CD4-positive, alpha-beta T cell treated with Interleukin-17A for 1 hour (primary cell): ENCODE results near the gene MYO16.
"Not testable (repeated sequence)": the region's sequence is repeated elsewhere in the genome, so short reads cannot be mapped to it uniquely, and the experiment has no call there.

Experiments
- DNase-seq: peaks from one replicate; pipeline ENCODE4 v3.0.0-alpha.2; 2020

The MYO16 gene

GRCh38 chr13:108747843-108748242 is 118.4 kb downstream of the MYO16 start:
- DNase-seq = no peak

GRCh38 chr13:108752276-108752675 is 122.9 kb downstream of the MYO16 start:
- DNase-seq = no peak

- DNase-seq = no peak
These were observed 125.7 kb downstream of the MYO16 start for GRCh38 chr13:108755083-108755482.

- DNase-seq = no peak
These were observed 130.7 kb downstream of the MYO16 start for GRCh38 chr13:108760129-108760528.

GRCh38 chr13:108760541-108760940 is 131.1 kb downstream of the MYO16 start:
- DNase-seq = no peak

GRCh38 chr13:108768035-108768434 is 138.6 kb downstream of the MYO16 start:
- no peak for DNase-seq

GRCh38 chr13:108769213-108770070 is 140.0 kb downstream of the MYO16 start:
- no peak for DNase-seq

GRCh38 chr13:108775597-108775996 is 146.2 kb downstream of the MYO16 start:
- no peak for DNase-seq

GRCh38 chr13:108776650-108777049 is 147.2 kb downstream of the MYO16 start:
- DNase-seq = no peak

- DNase-seq = no peak
These were observed 148.3 kb downstream of the MYO16 start for GRCh38 chr13:108777421-108778420.

- no peak for DNase-seq
These were observed 149.9 kb downstream of the MYO16 start for GRCh38 chr13:108779308-108779707.

GRCh38 chr13:108780706-108781105 is 151.3 kb downstream of the MYO16 start:
- no peak for DNase-seq

GRCh38 chr13:108781312-108781711 is 151.9 kb downstream of the MYO16 start:
- no peak for DNase-seq

- not testable (repeated sequence) for DNase-seq
These were observed 153.1 kb downstream of the MYO16 start for GRCh38 chr13:108782480-108782879.

- no peak for DNase-seq
These were observed 156.4 kb downstream of the MYO16 start for GRCh38 chr13:108785844-108786243.

GRCh38 chr13:108786456-108787200 is 157.2 kb downstream of the MYO16 start:
- DNase-seq = no peak

- DNase-seq = no peak
These were observed 158.4 kb downstream of the MYO16 start for GRCh38 chr13:108787700-108788414.

- DNase-seq = no peak
These were observed 160.1 kb downstream of the MYO16 start for GRCh38 chr13:108789476-108789875.

- no peak for DNase-seq
These were observed 166.4 kb downstream of the MYO16 start for GRCh38 chr13:108795841-108796240.

- DNase-seq = no peak
These were observed 167.9 kb downstream of the MYO16 start for GRCh38 chr13:108797354-108797753.

GRCh38 chr13:108807841-108808240 is 178.4 kb downstream of the MYO16 start:
- DNase-seq = no peak

GRCh38 chr13:108812165-108812564 is 182.8 kb downstream of the MYO16 start:
- DNase-seq = no peak
